Body of pancreas (tissue), 4 donors: Measurements from ENCODE around the gene SCN2B. TPM values are rescaled to one million over a fixed set of nuclear protein-coding genes. Genes with fewer than 3 reads are reported as not detected.
"Not testable (repeated sequence)": the region's sequence is repeated elsewhere in the genome, so short reads cannot be mapped to it uniquely, and the experiment has no call there.

ENCODE experiments used
- ATAC-seq: fragments of 150-250 bp; one replicate; pipeline ENCODE4 v1.9.1; 2016
- DNase-seq, 4 donors: peaks; one replicate each; pipeline ENCODE4 v3.0.0-alpha.2; 2019
- H3K27ac ChIP-seq, 4 donors: fragments of 200-600 bp; sonication (generic); 1 replicate in 3 of 4; 2 replicates in 1 of 4; pipeline versions ENCODE4 v1.5.1 to v1.6.1; 2016 to 2019; ENCODE audit warnings: mild to moderate bottlenecking in 1 of 4, mixed read lengths in 1 of 4, moderate library complexity in 1 of 4
- H3K27me3 ChIP-seq, 2 donors: fragments of 200-600 bp; sonication (generic); one replicate each; pipeline ENCODE4 v1.6.0; 2016; ENCODE audit warnings: mild to moderate bottlenecking in 1 of 2
- H3K36me3 ChIP-seq, 2 donors: fragments of 200-600 bp; sonication (generic); replicated peaks in 1 of 2; 2 replicates each; pipeline ENCODE4 v1.5.1; 2016; ENCODE audit warnings: low read depth in 2 of 2; ENCODE audit not compliant: insufficient read depth in 1 of 2
- H3K4me1 ChIP-seq: fragments of 200-600 bp; sonication (generic); one replicate; pipeline ENCODE4 v1.6.0; 2016
- H3K4me3 ChIP-seq, 2 donors: fragments of 200-600 bp; sonication (generic); 1 replicate in 1 of 2; 2 replicates in 1 of 2; pipeline ENCODE4 v1.5.1; 2016 to 2019
- H3K9me3 ChIP-seq, 3 donors: fragments of 200-600 bp; sonication (generic); 1 replicate in 2 of 3; 2 replicates in 1 of 3; pipeline ENCODE4 v1.5.1; 2016
- CTCF ChIP-seq, 7 experiments: fragments of 450-650 bp in 4 of 7; fragments of 200-600 bp in 3 of 7; sonication (generic) in 3 of 7; IDR thresholded peaks; one replicate each; pipeline ENCODE4 v1.5.1; 2016 to 2019; ENCODE audit warnings: antibody characterized with exemption in 7 of 7
- POLR2A ChIP-seq, 3 donors: fragments of 450-650 bp; IDR thresholded peaks; one replicate each; pipeline ENCODE4 v1.6.1; 2016; ENCODE audit warnings: antibody characterized with exemption in 3 of 3, mild to moderate bottlenecking in 2 of 3
- WGBS, 2 donors: methylation state at CpG; one replicate each; pipeline ENCODE4 v1.1.5; 2017; 5-methylcytosine and 5-hydroxymethylcytosine counted together
- intact Hi-C: fragments of 100-400 bp; cut with DNase I; formaldehyde crosslinking; loops from one replicate; pipeline ENCODE4 v1.15.1; 2023
- total RNA-seq, 2 donors: library from RNA; depleted of rRNA; stranded (reverse); fragments of >200 nt; gene quantifications; one replicate each; pipeline ENCODE4 v1.1.0, GENCODE V29; 2016

Gene SCN2B
- total RNA-seq, 2 donors from 2014 or later, result under 0.01 TPM; not detected in 1

DNA sequence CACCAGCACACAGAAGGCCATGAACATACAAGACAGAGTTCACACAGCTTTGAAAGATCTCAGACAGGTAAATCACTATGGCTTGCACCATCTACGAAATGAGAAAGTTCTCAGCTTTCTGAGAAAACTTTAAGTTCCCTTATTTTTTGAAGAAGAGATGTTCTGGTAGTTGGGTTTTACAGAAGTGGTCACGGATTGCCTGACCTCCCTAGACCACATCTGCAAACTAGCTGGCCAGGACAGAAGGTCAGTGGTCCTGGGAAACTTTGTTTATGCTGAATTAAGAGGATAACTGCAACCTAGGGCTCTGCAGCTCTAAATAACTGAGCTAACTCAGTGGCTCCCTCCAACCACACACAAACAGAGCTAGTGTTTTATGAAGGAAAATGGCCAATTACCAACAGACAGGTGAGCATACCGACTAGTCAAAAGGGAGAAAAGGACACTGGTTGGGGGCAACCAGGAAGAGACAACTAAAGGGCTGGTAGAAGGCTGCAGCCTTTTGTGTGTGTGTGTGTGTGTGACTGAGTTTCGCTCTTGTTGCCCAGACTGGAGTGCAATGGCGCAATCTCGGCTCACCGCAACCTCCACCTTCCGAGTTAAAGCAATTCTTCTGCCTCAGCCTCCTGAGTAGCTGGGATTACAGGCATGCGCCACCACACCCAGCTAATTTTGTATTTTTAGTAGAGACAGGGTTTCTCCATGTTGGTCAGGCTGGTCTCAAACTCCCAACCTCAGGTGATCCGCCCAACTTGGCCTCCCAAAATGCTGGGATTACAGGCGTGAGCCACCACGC is 8.5 kb upstream of the SCN2B start:
- Histone ChIP-seq H3K4me1 (no peaks in the 10 kb centered on the region), H3K4me3 (no peak overlapping the region), H3K36me3 (no peaks in the 10 kb centered on the region), H3K27me3 (no peaks in the 10 kb centered on the region), H3K27ac (no peak overlapping the region), H3K9me3 (no peaks in the 10 kb centered on the region)
- ATAC-seq (no peak), DNase-seq (no peak)
- TF ChIP-seq POLR2A (IDR thresholded peaks at IDR 0.05) (no peak), CTCF (IDR thresholded peaks at IDR 0.05) (no peak)
- intact Hi-C loops, result no loop called here
- 85 to 89% methylated on average over 12 of the region's 12 CpGs for WGBS, 2 donors

DNA sequence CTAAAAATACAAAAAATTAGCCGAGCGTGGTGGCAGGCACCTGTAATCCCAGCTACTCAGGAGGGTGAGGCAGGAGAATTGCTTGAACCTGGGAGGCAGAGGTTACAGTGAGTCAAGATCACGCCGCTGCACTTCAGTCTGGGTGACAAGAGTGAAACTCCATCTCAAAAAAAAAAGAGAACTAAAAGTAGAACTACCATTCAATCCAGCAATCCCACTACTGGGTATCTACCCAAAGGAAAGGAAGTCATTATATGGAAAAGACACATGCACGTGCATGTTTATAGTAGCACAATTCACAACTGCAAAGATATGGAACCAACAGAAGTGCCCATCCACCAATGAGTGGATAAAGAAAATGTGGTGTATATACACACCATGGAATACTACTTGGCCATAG is 7.3 kb upstream of the SCN2B start:
- H3K4me3 ChIP-seq, H3K27ac ChIP-seq, H3K36me3 ChIP-seq, H3K4me1 ChIP-seq, intact Hi-C loops, ATAC-seq, H3K9me3 ChIP-seq, DNase-seq, H3K27me3 ChIP-seq: not testable (repeated sequence)
- WGBS, 2 donors, result 82 to 96% methylated on average over 5 of the region's 5 CpGs

- Histone ChIP-seq H3K9me3 (no peaks in the 10 kb centered on the region), H3K36me3 (no peaks in the 10 kb centered on the region), H3K27me3 (no peaks in the 10 kb centered on the region), H3K4me3 (no peak overlapping the region), H3K27ac (no peak overlapping the region), H3K4me1 (no peaks in the 10 kb centered on the region)
- peak in 3 of 4 donors; percentile 29 to 49 (median 33) for DNase-seq
- ATAC-seq, result peak; percentile 52
- 28 to 46% methylated on average over 5 to 11 of the region's 11 CpGs for WGBS, 2 donors
- TF ChIP-seq CTCF (IDR thresholded peaks at IDR 0.05), result no peak
- TF ChIP-seq POLR2A (IDR thresholded peaks at IDR 0.05), result no peak
- intact Hi-C loops, result no loop called here
These were observed 3.9 kb upstream of the SCN2B start for GRCh38 chr11:118180300-118180703.

- Histone ChIP-seq H3K4me3 (no peak overlapping the region), H3K9me3 (no peaks in the 10 kb centered on the region), H3K27ac (no peak overlapping the region), H3K36me3 (no peaks in the 10 kb centered on the region), H3K27me3 (no peaks in the 10 kb centered on the region), H3K4me1 (peaks cover 2% of the 10 kb centered on the region)
- no peak for TF ChIP-seq CTCF (IDR thresholded peaks at IDR 0.05)
- TF ChIP-seq POLR2A (IDR thresholded peaks at IDR 0.05), result no peak
- whole genome bisulfite sequencing, 2 donors, result 77 to 79% methylated on average over 4 of the region's 4 CpGs
- intact Hi-C loops, result no loop called here
- ATAC-seq (no peak), DNase-seq (no peak)
These were observed 317 bp upstream of the SCN2B start for GRCh38 chr11:118176778-118177134.

DNA sequence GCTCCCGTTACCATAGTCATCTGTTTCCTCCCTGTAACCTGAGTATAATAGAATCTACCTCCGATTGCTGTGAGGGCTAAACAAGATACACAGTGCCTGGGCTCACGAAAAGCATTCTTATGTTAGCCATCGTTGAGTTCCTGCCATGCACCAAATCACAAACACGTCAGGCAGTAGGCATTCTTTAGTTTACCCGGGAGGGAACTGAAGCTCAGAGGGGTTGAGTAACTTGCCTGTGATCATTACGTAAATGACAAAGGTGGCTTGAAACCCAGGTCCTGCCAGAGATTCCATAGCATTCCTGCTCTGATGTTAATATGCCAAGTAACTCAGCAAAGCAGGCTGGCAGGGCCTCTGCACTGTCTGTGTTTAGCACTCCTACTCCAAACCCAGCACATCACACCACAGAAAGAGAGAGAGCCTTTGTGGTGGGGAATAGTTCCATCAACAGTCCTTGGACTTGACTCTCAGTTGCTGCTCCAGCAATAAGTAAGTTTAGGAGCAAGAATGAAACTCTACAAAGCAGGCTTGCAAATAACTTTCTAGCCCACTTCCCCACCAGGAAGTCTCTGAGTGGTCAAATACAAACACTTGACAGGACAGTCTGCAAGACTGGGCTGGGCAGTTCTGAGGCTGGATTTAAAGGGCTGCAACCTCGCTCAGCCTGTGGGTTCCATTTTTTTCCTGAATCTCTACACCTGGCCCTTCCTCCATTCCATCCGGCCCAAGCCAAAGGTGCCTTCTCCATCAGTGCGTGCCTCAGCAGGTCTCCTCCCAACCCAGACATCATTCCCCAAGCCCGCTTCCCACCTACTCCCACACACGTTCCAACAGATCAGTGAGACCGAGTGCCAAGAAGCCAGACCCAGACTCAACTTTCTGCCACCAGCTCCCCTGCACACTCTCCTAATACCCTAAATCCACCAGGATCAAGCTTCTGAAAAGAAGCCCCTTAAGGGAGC is 1.1 kb downstream of the SCN2B start:
- no peaks in the 10 kb centered on the region for H3K9me3 ChIP-seq
- no peak overlapping the region for H3K4me3 ChIP-seq
- peak overlapping the region in 3 of 4 donors; percentile 15 to 33 (median 30) for H3K27ac ChIP-seq
- DNase-seq, result no peak
- H3K36me3 ChIP-seq, result no peaks in the 10 kb centered on the region
- intact Hi-C loops, result no loop called here
- peak; percentile 47 for ATAC-seq
- WGBS, 2 donors, result 53 to 57% methylated on average over 13 of the region's 13 CpGs
- no peak for TF ChIP-seq POLR2A (IDR thresholded peaks at IDR 0.05)
- no peak for TF ChIP-seq CTCF (IDR thresholded peaks at IDR 0.05)
- no peaks in the 10 kb centered on the region for H3K27me3 ChIP-seq
- H3K4me1 ChIP-seq, result peaks cover 7% of the 10 kb centered on the region
